Measurements from ENCODE around the gene AFP.

GRCh38 chr4:73417973-73418372 is 18.0 kb upstream of the AFP start:
- TF ChIP-seq POLR2A (IDR thresholded peaks at IDR 0.05; ENCODE audit: low read length): no peak
- no peak for TF ChIP-seq GATA1 (IDR thresholded peaks at IDR 0.05; ENCODE audit: low read depth, low read length)

Measured in erythroblast (primary cell).